IMR-90 (cell line): ENCODE measurements around the gene CERS6. TPM values are rescaled to one million over a fixed set of nuclear protein-coding genes. Genes with fewer than 3 reads are reported as not detected.

Experiments used
- ATAC-seq: fragments of 200-7000 bp; cut with Tn5 transposase; 2 replicates; pipeline ENCODE4 v1.9.1; 2020; ENCODE audit warnings: low read depth, mild to moderate bottlenecking, moderate library complexity
- BruUV-seq: library from RNA; stranded (reverse); fragments of 400-500 nt; replicated peaks from 2 replicates; lab custom pipeline; 2021; lab: Mats Ljungman, UMichigan
- CTCF ChIA-PET: fragments of 300-600 bp; formaldehyde crosslinking; extraction: SDS; loops from one replicate; lab custom pipeline; 2021; ENCODE audit warnings: antibody characterized with exemption; lab: Yijun Ruan, JAX
- POLR2A ChIA-PET: fragments of 300-600 bp; sonication (Branson Sonifier 250); formaldehyde crosslinking; loops from one replicate; lab custom pipeline; 2022; ENCODE audit warnings: antibody characterized with exemption; ENCODE audit not compliant: unreplicated experiment; lab: Charles Lee
- DNase-seq: peaks from one replicate; pipeline ENCODE4 v3.0.0; 2013
- H2AFZ ChIP-seq: replicated peaks from 2 replicates; pipeline ENCODE3; 2013; ENCODE audit warnings: low read length, mild to moderate bottlenecking; ENCODE audit not compliant: poor library complexity
- H2AK5ac ChIP-seq: 2 replicates; pipeline ENCODE4 v1.6.1; 2013; ENCODE audit warnings: low read depth, low read length, inconsistent platforms
- H2AK9ac ChIP-seq: replicated peaks from 2 replicates; pipeline ENCODE3; 2013; ENCODE audit warnings: mild to moderate bottlenecking, low read depth, low read length, moderate library complexity; ENCODE audit not compliant: poor library complexity
- H2BK120ac ChIP-seq: 2 replicates; pipeline ENCODE4 v1.6.1; 2013; ENCODE audit warnings: low read depth, low read length, inconsistent platforms
- H2BK15ac ChIP-seq: 3 replicates; pipeline ENCODE4 v1.6.1; 2013; ENCODE audit warnings: low read depth, low read length, inconsistent platforms
- H2BK20ac ChIP-seq: 2 replicates; pipeline ENCODE4 v1.6.1; 2013; ENCODE audit warnings: low read depth, mild to moderate bottlenecking, inconsistent platforms, low read length, moderate library complexity
- H2BK5ac ChIP-seq: 2 replicates; pipeline ENCODE4 v1.6.1; 2013; ENCODE audit warnings: mild to moderate bottlenecking, low read depth, low read length, inconsistent platforms; ENCODE audit not compliant: poor library complexity, severe bottlenecking
- H3K14ac ChIP-seq: replicated peaks from 2 replicates; pipeline ENCODE4 v1.6.1; 2013; ENCODE audit warnings: low read depth, low read length, inconsistent platforms
- H3K18ac ChIP-seq: 2 replicates; pipeline ENCODE4 v1.6.1; 2013; ENCODE audit warnings: low read depth, low read length, control low read depth
- H3K23ac ChIP-seq: 2 replicates; pipeline ENCODE4 v1.6.1; 2013; ENCODE audit warnings: low read depth, low read length, inconsistent platforms
- H3K27ac ChIP-seq: 2 replicates; pipeline ENCODE4 v1.5.1; 2013; ENCODE audit warnings: mild to moderate bottlenecking, control low read depth, low read length; ENCODE audit not compliant: insufficient read depth
- H3K27me3 ChIP-seq: 2 replicates; pipeline ENCODE4 v1.6.1; 2013; ENCODE audit warnings: low read length; ENCODE audit not compliant: control insufficient read depth, insufficient read depth
- H3K36me3 ChIP-seq: 2 replicates; pipeline ENCODE4 v1.6.1; 2013; ENCODE audit warnings: low read length, mixed read lengths; ENCODE audit not compliant: control insufficient read depth, insufficient read depth
- H3K4ac ChIP-seq: 2 replicates; pipeline ENCODE4 v1.6.1; 2013; ENCODE audit warnings: low read depth, low read length, inconsistent platforms
- H3K4me1 ChIP-seq: 2 replicates; pipeline ENCODE4 v1.6.1; 2013; ENCODE audit warnings: low read length, mixed read lengths; ENCODE audit not compliant: control insufficient read depth, insufficient read depth
- H3K4me2 ChIP-seq: 2 replicates; pipeline ENCODE4 v1.6.1; 2013; ENCODE audit warnings: low read depth, mild to moderate bottlenecking, control low read depth, low read length, moderate library complexity
- H3K4me3 ChIP-seq: 2 replicates; pipeline ENCODE4 v1.5.1; 2013; ENCODE audit warnings: low read depth, mild to moderate bottlenecking, control low read depth, low read length, moderate library complexity; ENCODE audit not compliant: insufficient read depth
- H3K56ac ChIP-seq: 2 replicates; pipeline ENCODE4 v1.6.1; 2013; ENCODE audit warnings: low read length, inconsistent platforms; ENCODE audit not compliant: insufficient read depth; ENCODE audit errors: extremely low read depth
- H3K79me1 ChIP-seq, 2 experiments: 2 replicates each; pipeline ENCODE4 v1.6.1; 2013; ENCODE audit warnings: low read length in 2 of 2, inconsistent platforms in 1 of 2, low read depth in 1 of 2
- H3K9ac ChIP-seq: 2 replicates; pipeline ENCODE4 v1.6.1; 2013; ENCODE audit warnings: low read depth, low read length, control low read depth
- H3K9me1 ChIP-seq: 2 replicates; pipeline ENCODE4 v1.6.1; 2013; ENCODE audit warnings: low read length, inconsistent platforms; ENCODE audit not compliant: insufficient read depth
- H3K9me3 ChIP-seq: 2 replicates; pipeline ENCODE4 v1.6.1; 2013; ENCODE audit warnings: low read length; ENCODE audit not compliant: control insufficient read depth, insufficient read depth
- H4K20me1 ChIP-seq: 2 replicates; pipeline ENCODE4 v1.6.1; 2013; ENCODE audit warnings: low read length, inconsistent platforms; ENCODE audit not compliant: insufficient read depth
- H4K5ac ChIP-seq: 2 replicates; pipeline ENCODE4 v1.6.1; 2013; ENCODE audit warnings: mild to moderate bottlenecking, low read depth, low read length, control low read depth
- H4K8ac ChIP-seq, 2 experiments: 2 replicates each; pipeline ENCODE4 v1.6.1; 2013; ENCODE audit warnings: low read depth in 2 of 2, low read length in 2 of 2, control low read depth in 1 of 2, inconsistent platforms in 1 of 2
- H4K91ac ChIP-seq: 2 replicates; pipeline ENCODE4 v1.6.1; 2013; ENCODE audit warnings: low read depth, low read length, inconsistent platforms; ENCODE audit not compliant: insufficient read depth
- BHLHE40 ChIP-seq: fragments of 150-350 bp; IDR thresholded peaks from 2 replicates; pipeline ENCODE4 v1.6.1; 2016; ENCODE audit warnings: mild to moderate bottlenecking, low read depth, low read length
- CHD1 ChIP-seq: IDR thresholded peaks from 2 replicates; pipeline ENCODE4 v1.6.1; 2012; ENCODE audit warnings: low read depth, low read length, improper control_type of control experiment
- FOS ChIP-seq: fragments of 150-350 bp; IDR thresholded peaks from 2 replicates; pipeline ENCODE4 v1.6.1; 2016; ENCODE audit warnings: low read depth, low read length
- MAFK ChIP-seq: IDR thresholded peaks from 2 replicates; pipeline ENCODE4 v1.6.1; 2012; ENCODE audit warnings: low read depth, low read length, improper control_type of control experiment
- MAZ ChIP-seq: IDR thresholded peaks from 2 replicates; pipeline ENCODE4 v1.6.1; 2012; ENCODE audit warnings: low read depth, mild to moderate bottlenecking, low read length, improper control_type of control experiment, moderate library complexity, borderline replicate concordance
- MXI1 ChIP-seq: IDR thresholded peaks from 2 replicates; pipeline ENCODE4 v1.6.1; 2012; ENCODE audit warnings: low read depth, mild to moderate bottlenecking, low read length, moderate library complexity, borderline replicate concordance
- NFE2L2 ChIP-seq: fragments of 150-350 bp; IDR thresholded peaks from 2 replicates; pipeline ENCODE4 v1.6.1; 2016; ENCODE audit warnings: low read depth, mild to moderate bottlenecking, low read length
- POLR2A ChIP-seq: IDR thresholded peaks from 2 replicates; pipeline ENCODE4 v1.6.1; 2012; ENCODE audit warnings: mild to moderate bottlenecking, low read depth, low read length
- RAD21 ChIP-seq: IDR thresholded peaks from 2 replicates; pipeline ENCODE4 v1.6.1; 2012; ENCODE audit warnings: low read length, improper control_type of control experiment
- SMC3 ChIP-seq: fragments of 150-350 bp; IDR thresholded peaks from 2 replicates; pipeline ENCODE4 v1.6.1; 2016; ENCODE audit warnings: low read depth, mild to moderate bottlenecking, antibody characterized with exemption, low read length, moderate library complexity
- dilution Hi-C: fragments of 300-500 bp; cut with HindIII; formaldehyde crosslinking; loops from one replicate; pipeline ENCODE4 v1.14.3; 2018; ENCODE audit warnings: low sequenced_read_pairs; ENCODE audit not compliant: unreplicated experiment
- in situ Hi-C: fragments of 300-500 bp; cut with MboI; formaldehyde crosslinking; loops from 3 replicates; pipeline ENCODE4 v1.14.3; 2019; ENCODE audit warnings: low sequenced_read_pairs, inconsistent platforms, mixed read lengths
- intact Hi-C: fragments of 100-400 bp; cut with micrococcal nuclease; formaldehyde crosslinking; loops from 2 replicates; pipeline ENCODE4 v1.10.0; 2022
- polyA plus RNA-seq, 3 experiments: library from polyadenylated mRNA; depleted of rRNA; stranded (reverse); fragments of >200 nt; gene quantifications; 2 replicates each; pipeline ENCODE4 v1.2.3, GENCODE V29; 2012; ENCODE audit warnings: low replicate concordance in 1 of 3
- total RNA-seq: library from RNA; depleted of rRNA; stranded (reverse); fragments of >200 nt; gene quantifications from 2 replicates; pipeline ENCODE4 v1.2.3, GENCODE V29; 2012
- TF ChIP-seq, protein P1 (sequence below): fragments of 150-350 bp; IDR thresholded peaks from 2 replicates; pipeline ENCODE4 v1.6.1; 2017; ENCODE audit warnings: mild to moderate bottlenecking, antibody characterized with exemption, low read length, low read depth
- TF ChIP-seq, protein P2 (sequence below): conservative IDR thresholded peaks from 2 replicates; pipeline ENCODE4 v1.5.1; 2012; ENCODE audit warnings: mild to moderate bottlenecking, low read depth, low read length, improper control_type of control experiment
- TF ChIP-seq, protein P3 (sequence below): fragments of 150-350 bp; IDR thresholded peaks from 2 replicates; pipeline ENCODE4 v1.6.1; 2016; ENCODE audit warnings: low read depth, mild to moderate bottlenecking, low read length, moderate library complexity, borderline replicate concordance

Gene CERS6
- total and polyA plus RNA-seq, 2 of the 4 experiments (the other 2 are of a cell fraction): 2.1 to 5.7 TPM

DNA sequence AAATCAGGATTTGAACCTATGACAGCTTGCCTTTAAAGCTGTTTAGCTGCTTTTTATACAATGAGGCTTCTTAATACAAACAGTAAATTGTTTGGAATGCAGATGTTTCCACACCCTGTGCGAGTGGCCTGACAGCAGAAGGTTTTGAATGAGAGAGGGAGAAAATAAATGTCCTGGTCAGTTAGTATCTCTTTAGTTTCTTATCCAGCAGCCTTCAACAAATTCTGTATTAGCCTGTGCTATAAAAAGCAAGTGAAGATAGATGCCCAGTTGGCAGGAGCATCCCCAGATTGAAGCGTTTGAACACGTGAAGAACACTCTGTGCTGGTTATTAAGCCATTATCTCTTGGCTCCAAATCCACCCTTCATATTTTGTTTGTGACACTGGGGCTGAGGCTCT is 70.6 kb downstream of the CERS6 start (continued):
- TF ChIP-seq MAZ (no peak), MAFK (no peak), BHLHE40 (no peak), SMC3 (no peak)
- TF ChIP-seq, protein P1, sequence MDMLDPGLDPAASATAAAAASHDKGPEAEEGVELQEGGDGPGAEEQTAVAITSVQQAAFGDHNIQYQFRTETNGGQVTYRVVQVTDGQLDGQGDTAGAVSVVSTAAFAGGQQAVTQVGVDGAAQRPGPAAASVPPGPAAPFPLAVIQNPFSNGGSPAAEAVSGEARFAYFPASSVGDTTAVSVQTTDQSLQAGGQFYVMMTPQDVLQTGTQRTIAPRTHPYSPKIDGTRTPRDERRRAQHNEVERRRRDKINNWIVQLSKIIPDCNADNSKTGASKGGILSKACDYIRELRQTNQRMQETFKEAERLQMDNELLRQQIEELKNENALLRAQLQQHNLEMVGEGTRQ: no peak

DNA sequence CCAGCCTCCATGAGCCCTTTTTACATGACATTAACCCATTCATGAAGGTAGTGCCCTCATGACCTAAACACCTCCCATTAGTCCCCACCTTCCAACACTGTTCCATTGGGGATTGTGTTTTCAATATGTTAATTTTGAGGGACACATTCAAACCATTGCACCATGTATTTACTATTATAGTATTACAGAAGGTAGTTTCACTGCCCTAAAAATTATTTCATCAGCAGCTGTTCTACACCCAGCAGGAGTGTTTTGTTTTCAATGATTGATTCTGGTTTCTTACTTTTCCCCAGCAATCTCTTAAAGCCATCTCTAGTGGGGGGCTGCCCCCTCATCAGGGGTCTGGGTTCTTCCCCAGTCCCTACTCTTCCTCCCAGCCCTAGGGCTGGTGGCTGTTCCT is 71.9 kb downstream of the CERS6 start:
- Histone ChIP-seq H3K14ac (no peak overlapping the region), H2AK9ac (no peak overlapping the region), H2BK120ac (no peak overlapping the region), H3K9me3 (no peaks in the 10 kb centered on the region), H3K4me2 (no peak overlapping the region), H4K5ac (no peak overlapping the region), H3K4ac (no peak overlapping the region), H2AFZ (no peak overlapping the region), H3K23ac (no peak overlapping the region; the same call in 1 of the 2 replicates), H3K9ac (no peak overlapping the region), H3K9me1 (0 out of 2 replicates have a peak, but pooled peaks cover 3% of the 10 kb centered on the region), H2BK20ac (no peak overlapping the region), H3K36me3 (no peaks in the 10 kb centered on the region), H3K56ac (0 out of 2 replicates have a peak overlapping the region, but pooled peaks have one; percentile 11), H2AK5ac (no peak overlapping the region), H3K4me1 (peaks cover 13% of the 10 kb centered on the region; the same call in 1 of the 2 replicates), H4K20me1 (no peaks in the 10 kb centered on the region), H2BK15ac (no peak overlapping the region), H3K79me1 (0 out of 4 replicates have a peak, but pooled peaks cover 0 to 5% of the 10 kb centered on the region in 2 experiments), H3K18ac (no peak overlapping the region), H4K91ac (no peak overlapping the region), H4K8ac (no peak overlapping the region), H2BK5ac (no peak overlapping the region), H3K4me3 (no peak overlapping the region), H3K27me3 (no peaks in the 10 kb centered on the region), H3K27ac (no peak overlapping the region)
- dilution Hi-C loops (no loop called here), in situ Hi-C loops (no loop called here), intact Hi-C loops (no loop called here)
- CTCF ChIA-PET: no interaction called here
- ATAC-seq (no peak), DNase-seq (no peak)
- POLR2A ChIA-PET: no interaction called here
- BruUV-seq: no TSS peak
- TF ChIP-seq MAZ (no peak), MXI1 (no peak), NFE2L2 (no peak), FOS (no peak), MAFK (no peak), POLR2A (no peak), CHD1 (no peak), RAD21 (no peak)
- TF ChIP-seq, protein P1: no peak
- TF ChIP-seq, protein P2, sequence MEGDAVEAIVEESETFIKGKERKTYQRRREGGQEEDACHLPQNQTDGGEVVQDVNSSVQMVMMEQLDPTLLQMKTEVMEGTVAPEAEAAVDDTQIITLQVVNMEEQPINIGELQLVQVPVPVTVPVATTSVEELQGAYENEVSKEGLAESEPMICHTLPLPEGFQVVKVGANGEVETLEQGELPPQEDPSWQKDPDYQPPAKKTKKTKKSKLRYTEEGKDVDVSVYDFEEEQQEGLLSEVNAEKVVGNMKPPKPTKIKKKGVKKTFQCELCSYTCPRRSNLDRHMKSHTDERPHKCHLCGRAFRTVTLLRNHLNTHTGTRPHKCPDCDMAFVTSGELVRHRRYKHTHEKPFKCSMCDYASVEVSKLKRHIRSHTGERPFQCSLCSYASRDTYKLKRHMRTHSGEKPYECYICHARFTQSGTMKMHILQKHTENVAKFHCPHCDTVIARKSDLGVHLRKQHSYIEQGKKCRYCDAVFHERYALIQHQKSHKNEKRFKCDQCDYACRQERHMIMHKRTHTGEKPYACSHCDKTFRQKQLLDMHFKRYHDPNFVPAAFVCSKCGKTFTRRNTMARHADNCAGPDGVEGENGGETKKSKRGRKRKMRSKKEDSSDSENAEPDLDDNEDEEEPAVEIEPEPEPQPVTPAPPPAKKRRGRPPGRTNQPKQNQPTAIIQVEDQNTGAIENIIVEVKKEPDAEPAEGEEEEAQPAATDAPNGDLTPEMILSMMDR: no peak
- TF ChIP-seq, protein P3, sequence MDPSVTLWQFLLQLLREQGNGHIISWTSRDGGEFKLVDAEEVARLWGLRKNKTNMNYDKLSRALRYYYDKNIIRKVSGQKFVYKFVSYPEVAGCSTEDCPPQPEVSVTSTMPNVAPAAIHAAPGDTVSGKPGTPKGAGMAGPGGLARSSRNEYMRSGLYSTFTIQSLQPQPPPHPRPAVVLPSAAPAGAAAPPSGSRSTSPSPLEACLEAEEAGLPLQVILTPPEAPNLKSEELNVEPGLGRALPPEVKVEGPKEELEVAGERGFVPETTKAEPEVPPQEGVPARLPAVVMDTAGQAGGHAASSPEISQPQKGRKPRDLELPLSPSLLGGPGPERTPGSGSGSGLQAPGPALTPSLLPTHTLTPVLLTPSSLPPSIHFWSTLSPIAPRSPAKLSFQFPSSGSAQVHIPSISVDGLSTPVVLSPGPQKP: no peak
